GM12878 (cell line): Measurements from ENCODE around the gene OLA1. TPM values are rescaled to one million over a fixed set of nuclear protein-coding genes. Genes with fewer than 3 reads are reported as not detected.

Experiments
- ATAC-seq: fragments of 200-7000 bp; cut with Tn5 transposase; 3 replicates; pipeline ENCODE4 v1.9.1; 2020; ENCODE audit warnings: mild to moderate bottlenecking, moderate library complexity
- BruUV-seq: library from RNA; stranded (reverse); fragments of 400-500 nt; replicated peaks from 2 replicates; lab custom pipeline; 2021; lab: Mats Ljungman, UMichigan
- CTCF ChIA-PET: fragments of 300-600 bp; sonication (Branson Sonifier 250); formaldehyde crosslinking; extraction: SDS; loops from one replicate; lab custom pipeline; 2021; ENCODE audit warnings: inconsistent platforms; lab: Yijun Ruan, JAX
- POLR2A ChIA-PET: fragments of 350-600 bp; formaldehyde crosslinking; extraction: SDS; loops from one replicate; lab custom pipeline; 2021; ENCODE audit warnings: inconsistent platforms; lab: Charles Lee
- RAD21 ChIA-PET: fragments of 300-600 bp; sonication (Branson Sonifier 250); formaldehyde crosslinking; loops from one replicate; lab custom pipeline; 2023; ENCODE audit warnings: antibody characterized with exemption; ENCODE audit not compliant: unreplicated experiment; lab: Charles Lee
- SMC1A ChIA-PET: fragments of 300-600 bp; sonication (Branson Sonifier 250); formaldehyde crosslinking; loops from one replicate; lab custom pipeline; 2023; ENCODE audit not compliant: unreplicated experiment, uncharacterized antibody; lab: Charles Lee
- DNase-seq: peaks from one replicate; pipeline ENCODE4 v3.0.0-alpha.2; 2011; ENCODE audit warnings: low read depth, low spot score
- FAIRE-seq: peaks from 3 replicates; lab custom pipeline; 2011; peaks lifted over from hg19 to GRCh38; lab: Jason Lieb, UNC
- H2AFZ ChIP-seq: 2 replicates; pipeline ENCODE4 v1.6.0; 2011; ENCODE audit warnings: low read depth, low read length, control low read depth; ENCODE audit not compliant: control insufficient read depth
- H3K27ac ChIP-seq: 2 replicates; pipeline ENCODE4 v1.5.1; 2011; ENCODE audit warnings: control low read depth; ENCODE audit not compliant: control insufficient read depth, insufficient read depth
- H3K27me3 ChIP-seq, 2 experiments: replicated peaks in 1 of 2; 2 replicates each; pipeline versions ENCODE4 v1.6.0 to v1.6.1; 2011; ENCODE audit warnings: low read length in 1 of 2; ENCODE audit not compliant: control insufficient read depth in 2 of 2, insufficient read depth in 2 of 2
- H3K36me3 ChIP-seq, 2 experiments: 2 replicates each; pipeline ENCODE4 v1.5.1; 2011; ENCODE audit warnings: low read length in 1 of 2; ENCODE audit not compliant: control insufficient read depth in 2 of 2, insufficient read depth in 2 of 2
- H3K4me1 ChIP-seq: 2 replicates; pipeline ENCODE4 v1.6.1; 2011; ENCODE audit warnings: mild to moderate bottlenecking, low read length, moderate library complexity, mixed read lengths; ENCODE audit not compliant: control insufficient read depth, insufficient read depth
- H3K4me2 ChIP-seq: 2 replicates; pipeline ENCODE4 v1.6.0; 2011; ENCODE audit warnings: control low read depth; ENCODE audit not compliant: control insufficient read depth, insufficient read depth
- H3K4me3 ChIP-seq: fragments of 200-600 bp; sonication (generic); 2 replicates; pipeline ENCODE4 v1.5.1; 2016
- H3K79me2 ChIP-seq: 2 replicates; pipeline ENCODE4 v1.6.0; 2011; ENCODE audit warnings: low read length; ENCODE audit not compliant: control insufficient read depth, insufficient read depth
- H3K9ac ChIP-seq: 2 replicates; pipeline ENCODE4 v1.8.0; 2011; ENCODE audit warnings: low read length, control low read depth, mixed read lengths; ENCODE audit not compliant: control insufficient read depth, insufficient read depth
- H3K9me3 ChIP-seq: replicated peaks from 3 replicates; pipeline ENCODE4 v1.5.1; 2011; ENCODE audit warnings: mild to moderate bottlenecking, low read length; ENCODE audit not compliant: control insufficient read depth, insufficient read depth
- H4K20me1 ChIP-seq: 2 replicates; pipeline ENCODE4 v1.6.0; 2011; ENCODE audit not compliant: control insufficient read depth, insufficient read depth
- ELK1 ChIP-seq: IDR thresholded peaks from 2 replicates; pipeline ENCODE4 v1.6.1; 2012; ENCODE audit warnings: low read depth, low read length, improper control_type of control experiment
- MTA3 ChIP-seq: IDR thresholded peaks from 2 replicates; pipeline ENCODE4 v1.6.1; 2012; ENCODE audit warnings: low read length, inconsistent platforms, borderline replicate concordance
- PKNOX1 ChIP-seq: fragments of 450-650 bp; IDR thresholded peaks from 2 replicates; pipeline ENCODE4 v1.6.1; 2016; ENCODE audit warnings: mild to moderate bottlenecking
- POLR2AphosphoS2 ChIP-seq: IDR thresholded peaks from 2 replicates; pipeline ENCODE4 v1.6.1; 2011; ENCODE audit warnings: low read depth, mild to moderate bottlenecking, low read length, improper control_type of control experiment, moderate library complexity
- WGBS: methylation state at CpG from one replicate; pipeline ENCODE4 v1.1.6; 2016; ENCODE audit warnings: low lambda C conversion rate; ENCODE audit not compliant: insufficient replicate concordance, insufficient coverage; ENCODE audit errors: missing lambda C conversion rate; 5-methylcytosine and 5-hydroxymethylcytosine counted together
- in situ Hi-C: fragments of 300-500 bp; cut with MboI; formaldehyde crosslinking; loops from 9 replicates; pipeline ENCODE4 v1.14.3; 2018; ENCODE audit warnings: mixed read lengths
- intact Hi-C: fragments of 100-400 bp; cut with micrococcal nuclease; formaldehyde crosslinking; loops from one replicate; pipeline ENCODE4 v1.14.2; 2022; ENCODE audit not compliant: unreplicated experiment
- polyA plus RNA-seq, 11 experiments: library from polyadenylated mRNA; depleted of rRNA in 4 of 11; unstranded in 6 of 11; stranded (reverse) in 5 of 11; fragments of >200 nt; fragmentation: Nextera tagmentation in 4 of 11; fragmentation: Illumina TruSeq in 1 of 11; extraction: Ambion mirVana in 4 of 11; extraction: Trizol in 1 of 11; gene quantifications; 1 replicate in 1 of 11; 2 replicates in 10 of 11; pipeline versions ENCODE4 v1.2.1 to v1.2.3, GENCODE V29; 2011 to 2016; ENCODE audit warnings: inconsistent platforms in 2 of 11, missing spikeins in 2 of 11, low read depth in 1 of 11
- total RNA-seq, 4 experiments: library from RNA; depleted of rRNA in 3 of 4; stranded (reverse); fragments of >200 nt in 3 of 4; fragmentation: Illumina TruSeq in 1 of 4; extraction: Trizol in 1 of 4; gene quantifications; 2 replicates each; pipeline versions ENCODE4 v1.2.1 to v1.2.3, GENCODE V29; 2013 to 2021

OLA1 gene
- total and polyA plus RNA-seq, 10 of the 15 experiments (the other 5 are each of a cell fraction or from before 2014, with no cell fraction given), result 107 to 238 (median 142) TPM

GRCh38 chr2:174149530-174149929, 98.8 kb downstream of the OLA1 start:
- no peaks in the 10 kb centered on the region; a peak in 2 of 4 replicates for H3K36me3 ChIP-seq
- no peak overlapping the region for H3K27ac ChIP-seq
- no peak overlapping the region for H2AFZ ChIP-seq
- no peak overlapping the region for H3K4me2 ChIP-seq
- no peaks in the 10 kb centered on the region for H3K4me1 ChIP-seq
- no peaks in the 10 kb centered on the region; the same call in 1 of the 2 replicates for H3K79me2 ChIP-seq
- no peak overlapping the region for H3K4me3 ChIP-seq
- no peaks in the 10 kb centered on the region for H3K9me3 ChIP-seq
- SMC1A ChIA-PET, result interaction anchor here (0.8 kb wide), 1 partner anchor 10 kb away, joined by 3 read pairs; no protein-coding TSS in a partner anchor
- CTCF ChIA-PET, result interaction anchor here (4.1 kb wide), 1 partner anchor 11 kb away, joined by 15 read pairs; no protein-coding TSS in a partner anchor
- DNase-seq, result no peak
- no peaks in the 10 kb centered on the region for H4K20me1 ChIP-seq
- WGBS, result 96% methylated on average over 2 of the region's 2 CpGs
- in situ Hi-C loops, result no loop called here
- H3K9ac ChIP-seq, result no peak overlapping the region
- no TSS peak for BruUV-seq
- intact Hi-C loops, result no loop called here
- no peak for TF ChIP-seq PKNOX1
- TF ChIP-seq, all 136 proteins: peak for 0
- FAIRE-seq (no peak), ATAC-seq (no peak)
- POLR2A ChIA-PET, result no interaction called here
- H3K27me3 ChIP-seq, result no peaks in the 10 kb centered on the region
- RAD21 ChIA-PET, result no interaction called here

- 96% methylated on average over 2 of the region's 2 CpGs for WGBS
- DNase-seq (no peak), ATAC-seq (no peak)
- Histone ChIP-seq H3K4me1 (no peaks in the 10 kb centered on the region), H3K36me3 (no peaks in the 10 kb centered on the region; a peak in 2 of 4 replicates), H3K4me2 (no peak overlapping the region), H3K27ac (no peak overlapping the region), H3K27me3 (no peaks in the 10 kb centered on the region), H3K9me3 (no peaks in the 10 kb centered on the region), H2AFZ (no peak overlapping the region)
- CTCF ChIA-PET, result interaction anchor here (4.1 kb wide), 1 partner anchor 11 kb away, joined by 15 read pairs; no protein-coding TSS in a partner anchor
- POLR2A ChIA-PET, result no interaction called here
- SMC1A ChIA-PET, result interaction anchor here (0.8 kb wide), 1 partner anchor 9 kb away, joined by 3 read pairs; no protein-coding TSS in a partner anchor
- BruUV-seq, result no TSS peak
- in situ Hi-C loops, result no loop called here
- intact Hi-C loops, result no loop called here
- TF ChIP-seq MTA3, result no peak
- no peak for TF ChIP-seq POLR2AphosphoS2
- no peak for TF ChIP-seq ELK1
- TF ChIP-seq, all 136 proteins: peak for 0
- Histone ChIP-seq H3K4me3 (no peak overlapping the region), H3K79me2 (no peaks in the 10 kb centered on the region; the same call in 1 of the 2 replicates), H3K9ac (no peak overlapping the region), H4K20me1 (no peaks in the 10 kb centered on the region)
- RAD21 ChIA-PET, result no interaction called here
- FAIRE-seq, result no peak
Observed at GRCh38 chr2:174148833-174149232, 99.5 kb downstream of the OLA1 start.
